Endothelial cell of umbilical vein (primary cell): Measurements from ENCODE around the gene DDX39A. TPM values are rescaled to one million over a fixed set of nuclear protein-coding genes. Genes with fewer than 3 reads are reported as not detected.
A peak's percentile ranks its signal among the peaks of the same experiment; 100 is the strongest.

Experiments
- BruUV-seq: library from RNA; stranded (reverse); fragments of 400-500 nt; replicated peaks from 2 replicates; lab custom pipeline; 2021; lab: Mats Ljungman, UMichigan
- CTCF ChIA-PET: fragments of 300-600, 350-600 bp; sonication (Branson Sonifier 250); formaldehyde crosslinking; loops from one replicate; lab custom pipeline; 2021; ENCODE audit warnings: antibody characterized with exemption, inconsistent platforms; lab: Charles Lee
- POLR2A ChIA-PET: fragments of 300-600, 350-600 bp; sonication (Branson Sonifier 250); formaldehyde crosslinking; loops from one replicate; lab custom pipeline; 2021; ENCODE audit warnings: antibody characterized with exemption, inconsistent platforms; lab: Charles Lee
- DNase-seq: peaks from one replicate; pipeline ENCODE4 v3.0.0-alpha.2; 2011; ENCODE audit warnings: low read depth, low spot score
- FAIRE-seq: peaks from 2 replicates; lab custom pipeline; 2011; peaks lifted over from hg19 to GRCh38; lab: Jason Lieb, UNC
- H2AFZ ChIP-seq: 2 replicates; pipeline ENCODE4 v1.6.0; 2012; ENCODE audit warnings: low read depth, low read length, control low read depth, inconsistent platforms
- H3K27ac ChIP-seq: 2 replicates; pipeline ENCODE4 v1.5.1; 2011; ENCODE audit warnings: low read depth, mild to moderate bottlenecking, control low read depth, low read length, moderate library complexity; ENCODE audit not compliant: insufficient read depth
- H3K27me3 ChIP-seq, 2 experiments: 2 replicates each; pipeline versions ENCODE4 v1.6.0 to v1.6.1; 2011; ENCODE audit warnings: low read length in 2 of 2, mixed read lengths in 1 of 2; ENCODE audit not compliant: control insufficient read depth in 2 of 2, insufficient read depth in 2 of 2
- H3K36me3 ChIP-seq, 2 experiments: 2 replicates in 1 of 2; 3 replicates in 1 of 2; pipeline ENCODE4 v1.5.1; 2011; ENCODE audit warnings: low read length in 2 of 2, mild to moderate bottlenecking in 1 of 2, moderate library complexity in 1 of 2; ENCODE audit not compliant: control insufficient read depth in 2 of 2, insufficient read depth in 2 of 2; ENCODE audit errors: extremely low read depth in 1 of 2
- H3K4me1 ChIP-seq: 3 replicates; pipeline ENCODE4 v1.5.1; 2011; ENCODE audit warnings: mild to moderate bottlenecking, low read length; ENCODE audit not compliant: control insufficient read depth, insufficient read depth; ENCODE audit errors: extremely low read depth
- H3K4me2 ChIP-seq: 2 replicates; pipeline ENCODE4 v1.6.1; 2011; ENCODE audit warnings: low read length, control low read depth, mixed read lengths; ENCODE audit not compliant: insufficient read depth
- H3K4me3 ChIP-seq, 3 experiments: fragments of 200-600 bp in 1 of 3; sonication (generic), shearing (Covaris generic) in 1 of 3; replicated peaks in 1 of 3; 2 replicates each; pipeline ENCODE4 v1.5.1; 2011 to 2016; ENCODE audit warnings: control low read depth in 3 of 3, low read length in 3 of 3, mild to moderate bottlenecking in 2 of 3, inconsistent platforms in 1 of 3, low read depth in 1 of 3, moderate library complexity in 1 of 3; ENCODE audit not compliant: insufficient read depth in 1 of 3
- H3K79me2 ChIP-seq: 2 replicates; pipeline ENCODE4 v1.6.0; 2012; ENCODE audit warnings: low read length, inconsistent platforms; ENCODE audit not compliant: control insufficient read depth, insufficient read depth
- H3K9ac ChIP-seq: replicated peaks from 2 replicates; pipeline ENCODE3; 2011; ENCODE audit warnings: low read length, control low read depth; ENCODE audit not compliant: insufficient read depth; ENCODE audit errors: extremely low read depth
- H3K9me1 ChIP-seq: replicated peaks from 3 replicates; pipeline ENCODE4 v1.6.0; 2011; ENCODE audit warnings: mild to moderate bottlenecking, low read length; ENCODE audit not compliant: control insufficient read depth, insufficient read depth; ENCODE audit errors: extremely low read depth
- H3K9me3 ChIP-seq: replicated peaks from 2 replicates; pipeline ENCODE4 v1.5.1; 2012; ENCODE audit warnings: low read length, inconsistent platforms; ENCODE audit not compliant: control insufficient read depth, insufficient read depth
- H4K20me1 ChIP-seq: replicated peaks from 2 replicates; pipeline ENCODE3; 2011; ENCODE audit warnings: mild to moderate bottlenecking, low read length; ENCODE audit not compliant: control insufficient read depth, insufficient read depth; ENCODE audit errors: extremely low read depth
- CTCF ChIP-seq, 2 donors: IDR thresholded peaks; 1 replicate in 1 of 2; 2 replicates in 1 of 2; pipeline ENCODE4 v1.5.1; 2011; ENCODE audit warnings: low read length in 2 of 2, mild to moderate bottlenecking in 2 of 2, moderate library complexity in 2 of 2, control low read depth in 1 of 2, inconsistent platforms in 1 of 2, low read depth in 1 of 2; ENCODE audit not compliant: insufficient read depth in 1 of 2; ENCODE audit errors: extremely low read depth in 1 of 2
- EZH2 ChIP-seq: IDR thresholded peaks from 2 replicates; pipeline ENCODE4 v1.6.1; 2012; ENCODE audit warnings: borderline replicate concordance, low read depth, mild to moderate bottlenecking, moderate library complexity, low read length, inconsistent platforms; ENCODE audit not compliant: severe bottlenecking
- FOS ChIP-seq: IDR thresholded peaks from 2 replicates; pipeline ENCODE4 v1.6.1; 2011; ENCODE audit warnings: mild to moderate bottlenecking, low read length, moderate library complexity, borderline replicate concordance; ENCODE audit not compliant: insufficient read depth
- GATA2 ChIP-seq: IDR thresholded peaks from 2 replicates; pipeline ENCODE4 v1.7.0; 2011; ENCODE audit warnings: low read depth, mild to moderate bottlenecking, moderate library complexity, mixed read lengths, low read length; ENCODE audit not compliant: insufficient read length, insufficient read depth
- JUN ChIP-seq: IDR thresholded peaks from 2 replicates; pipeline ENCODE4 v1.6.1; 2011; ENCODE audit warnings: borderline replicate concordance, low read depth; ENCODE audit not compliant: insufficient read length, insufficient read depth
- MAX ChIP-seq: IDR thresholded peaks from 2 replicates; pipeline ENCODE4 v1.6.1; 2011; ENCODE audit not compliant: insufficient read depth, insufficient read length
- MYC ChIP-seq: IDR thresholded peaks from one replicate; pipeline ENCODE4 v1.6.1; 2011; ENCODE audit warnings: mild to moderate bottlenecking, low read depth, low read length
- POLR2A ChIP-seq: IDR thresholded peaks from 2 replicates; pipeline ENCODE4 v1.6.1; 2012; ENCODE audit warnings: low read depth, mild to moderate bottlenecking, control low read depth, low read length
- POLR2AphosphoS5 ChIP-seq: IDR thresholded peaks from 2 replicates; pipeline ENCODE4 v1.6.1; 2012; ENCODE audit warnings: low read depth, mild to moderate bottlenecking, control low read depth, low read length, moderate library complexity; ENCODE audit not compliant: insufficient read depth
- dilution Hi-C: fragments of 300-500 bp; cut with MboI; formaldehyde crosslinking; loops from one replicate; pipeline ENCODE4 v1.15.0; 2019; ENCODE audit warnings: low sequenced_read_pairs; ENCODE audit not compliant: extremely low pct_ligation_motif_present
- intact Hi-C: fragments of 100-400 bp; cut with micrococcal nuclease; formaldehyde crosslinking; loops from one replicate; pipeline ENCODE4 v1.10.0; 2022
- polyA plus RNA-seq, 4 experiments: library from polyadenylated mRNA; depleted of rRNA in 3 of 4; stranded (reverse) in 3 of 4; unstranded in 1 of 4; fragments of >200 nt; gene quantifications; 2 replicates each; pipeline versions ENCODE4 v1.2.1 to v1.2.3, GENCODE V29; 2011 to 2012; ENCODE audit warnings: missing spikeins in 1 of 4
- total RNA-seq: library from RNA; stranded (reverse); gene quantifications from 2 replicates; pipeline ENCODE4 v1.2.3, GENCODE V29; 2021

DDX39A gene
- total and polyA plus RNA-seq, 2 donors (not counting 3 experiments of a cell fraction or from before 2014, with no cell fraction given) = 157 to 158 TPM

DNA sequence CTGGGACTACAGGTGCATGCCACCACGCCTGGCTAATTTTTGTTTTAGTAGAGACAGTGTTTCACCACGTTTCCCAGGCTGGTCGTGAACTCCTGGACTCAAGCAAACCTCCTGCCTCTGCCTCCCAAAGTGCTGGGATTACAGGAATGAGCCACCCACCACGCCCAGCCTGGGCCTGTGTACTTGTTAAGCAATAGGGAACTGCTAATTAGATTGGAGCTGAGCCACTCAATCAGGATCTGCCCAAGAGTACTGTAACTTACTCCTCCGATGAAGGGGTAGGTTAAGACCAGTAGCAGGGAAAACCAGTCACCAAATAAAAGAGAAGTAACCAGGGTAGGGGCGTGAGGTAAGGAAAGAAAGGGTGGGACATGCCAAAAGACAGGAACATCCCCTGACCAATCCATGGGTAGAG lies 2.3 kb downstream of the DDX39A start:
- no peak for DNase-seq
- no peaks in the 10 kb centered on the region for H3K9me1 ChIP-seq
- peaks cover 3% of the 10 kb centered on the region for H4K20me1 ChIP-seq
- no TSS peak for BruUV-seq
- intact Hi-C loops = no loop called here
- dilution Hi-C loops = no loop called here
- peaks cover 10% of the 10 kb centered on the region in 2 experiments for H3K36me3 ChIP-seq
- peak overlapping the region; percentile 88 for H3K4me2 ChIP-seq
- no peaks in the 10 kb centered on the region for H3K27me3 ChIP-seq
- no peak overlapping the region for H2AFZ ChIP-seq
- no peaks in the 10 kb centered on the region for H3K9me3 ChIP-seq
- ChIA-PET POLR2A (no interaction called here), CTCF (interaction anchor here (0.6 to 1.8 kb wide), 3 partner anchors 11 to 276 kb away, joined by 3 to 6 read pairs (median 3); no protein-coding TSS in a partner anchor)
- FAIRE-seq = no peak
- no peak for TF ChIP-seq JUN
- TF ChIP-seq EZH2 = no peak
- TF ChIP-seq CTCF (IDR thresholded peaks at IDR 0.05; ENCODE audit: extremely low read depth in 1 of 2, insufficient read depth in 1 of 2, low read depth in 1 of 2, low read length in 2 of 2) = no peak
- TF ChIP-seq MAX = no peak
- TF ChIP-seq POLR2AphosphoS5 = no peak
- TF ChIP-seq MYC = no peak
- no peak for TF ChIP-seq POLR2A
- no peak for TF ChIP-seq GATA2
- TF ChIP-seq FOS = no peak
- H3K79me2 ChIP-seq = peaks cover 73% of the 10 kb centered on the region
- H3K9ac ChIP-seq = no peak overlapping the region
- peak overlapping the region in 1 of 3 experiments; percentile 8 for H3K4me3 ChIP-seq
- H3K4me1 ChIP-seq = peaks cover 15% of the 10 kb centered on the region
- no peak overlapping the region for H3K27ac ChIP-seq
